DND-41 (cell line): ENCODE results near the gene MDM1.

Experiments used
- CTCF ChIP-seq: IDR thresholded peaks from 2 replicates; pipeline ENCODE4 v1.5.1; 2012; ENCODE audit warnings: borderline replicate concordance, low read length, moderate library complexity, mild to moderate bottlenecking; ENCODE audit not compliant: poor library complexity, severe bottlenecking; ENCODE audit errors: extremely low read depth
- EZH2 ChIP-seq: IDR thresholded peaks from 3 replicates; pipeline ENCODE4 v1.6.1; 2012; ENCODE audit warnings: borderline replicate concordance, low read depth, mild to moderate bottlenecking, moderate library complexity, low read length, inconsistent platforms; ENCODE audit not compliant: severe bottlenecking

- no peak for TF ChIP-seq CTCF
- TF ChIP-seq EZH2, result no peak
These were observed 19.9 kb upstream of the MDM1 start for GRCh38 chr12:68352067-68352466.
